ENCODE measurements around the gene GRK3. TPM values are rescaled to one million over a fixed set of nuclear protein-coding genes. Genes with fewer than 3 reads are reported as not detected.
A peak's percentile ranks its signal among the peaks of the same experiment; 100 is the strongest.

The GRK3 gene
- total and polyA plus RNA-seq, 2 of the 4 experiments (the other 2 are of a cell fraction): 0.58 to 1.6 TPM

DNA sequence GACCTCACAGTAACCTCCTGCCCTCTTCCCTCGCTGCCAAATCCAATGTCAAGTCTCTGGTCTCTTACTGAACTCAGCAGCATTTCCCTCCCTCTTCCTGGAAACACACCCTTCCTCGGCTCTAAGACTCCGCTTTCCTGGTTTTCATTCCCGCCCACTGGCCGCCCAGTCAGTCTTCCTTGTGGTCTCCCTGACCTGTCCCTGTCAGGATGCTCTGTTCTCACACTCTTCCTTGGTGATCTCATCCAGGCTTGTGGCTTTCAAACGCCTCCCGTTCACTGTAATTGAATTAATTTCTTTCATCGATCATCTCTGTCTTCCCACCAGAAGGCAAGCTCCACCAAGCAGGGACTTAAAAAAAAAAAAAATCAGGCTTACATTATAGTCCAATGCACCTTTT is 211.1 kb downstream of the GRK3 start:
- Histone ChIP-seq H3K4me1 (ENCODE audit: control insufficient read depth, insufficient read depth, low read length) (no peaks in the 10 kb centered on the region), H2AFZ (replicated peaks; ENCODE audit: low read length, poor library complexity) (no peak overlapping the region), H2BK120ac (ENCODE audit: low read depth, low read length) (no peak overlapping the region), H3K4me2 (ENCODE audit: low read depth, low read length) (no peak overlapping the region), H3K14ac (replicated peaks; ENCODE audit: low read depth, low read length) (no peak overlapping the region), H4K20me1 (ENCODE audit: insufficient read depth, low read length) (no peaks in the 10 kb centered on the region), H3K9ac (ENCODE audit: low read depth, low read length) (no peak overlapping the region), H2AK9ac (replicated peaks; ENCODE audit: low read depth, low read length, poor library complexity) (no peak overlapping the region), H3K9me3 (ENCODE audit: control insufficient read depth, insufficient read depth, low read length) (no peaks in the 10 kb centered on the region), H3K56ac (ENCODE audit: extremely low read depth, insufficient read depth, low read length) (no peak overlapping the region), H4K5ac (ENCODE audit: low read depth, low read length) (no peak overlapping the region), H3K79me1 (ENCODE audit: low read depth in 1 of 2, low read length in 2 of 2) (no peaks in the 10 kb centered on the region), H2BK5ac (ENCODE audit: low read depth, low read length, poor library complexity, severe bottlenecking) (no peak overlapping the region), H2BK20ac (ENCODE audit: low read depth, low read length) (no peak overlapping the region), H3K4ac (ENCODE audit: low read depth, low read length) (no peak overlapping the region), H3K27ac (ENCODE audit: insufficient read depth, low read length) (no peak overlapping the region), H4K8ac (ENCODE audit: low read depth in 2 of 2, low read length in 2 of 2) (no peak overlapping the region), H3K36me3 (ENCODE audit: control insufficient read depth, insufficient read depth, low read length) (no peaks in the 10 kb centered on the region), H3K18ac (ENCODE audit: low read depth, low read length) (no peak overlapping the region), H3K9me1 (ENCODE audit: insufficient read depth, low read length) (no peaks in the 10 kb centered on the region), H3K4me3 (ENCODE audit: insufficient read depth, low read depth, low read length) (no peak overlapping the region), H4K91ac (ENCODE audit: insufficient read depth, low read depth, low read length) (no peak overlapping the region), H3K27me3 (ENCODE audit: control insufficient read depth, insufficient read depth, low read length) (peaks cover 2% of the 10 kb centered on the region; the same call in 1 of the 2 replicates), H2AK5ac (ENCODE audit: low read depth, low read length) (no peak overlapping the region), H3K23ac (ENCODE audit: low read depth, low read length) (no peak overlapping the region), H2BK15ac (ENCODE audit: low read depth, low read length) (no peak overlapping the region)
- DNase-seq (peak; percentile 21), ATAC-seq (ENCODE audit: low read depth) (no peak)
- intact Hi-C loops (cut with micrococcal nuclease) (no loop called here), dilution Hi-C loops (cut with HindIII; ENCODE audit: low sequenced_read_pairs, unreplicated experiment) (no loop called here), in situ Hi-C loops (cut with MboI; ENCODE audit: low sequenced_read_pairs) (no loop called here)
- BruUV-seq (replicated peaks): no TSS peak
- ChIA-PET CTCF (interaction anchor here (0.5 kb wide), 1 partner anchor 404 kb away, joined by 4 read pairs; no protein-coding TSS in a partner anchor), POLR2A (ENCODE audit: unreplicated experiment) (no interaction called here)
- no peak for TF ChIP-seq MAZ (IDR thresholded peaks at IDR 0.05; ENCODE audit: borderline replicate concordance, low read depth, low read length)
- TF ChIP-seq POLR2A (IDR thresholded peaks at IDR 0.05; ENCODE audit: low read depth, low read length): no peak
- TF ChIP-seq MXI1 (IDR thresholded peaks at IDR 0.05; ENCODE audit: borderline replicate concordance, low read depth, low read length): no peak
- no peak for TF ChIP-seq BHLHE40 (IDR thresholded peaks at IDR 0.05; ENCODE audit: low read depth, low read length)
- WGBS, 2 experiments (ENCODE audit: extremely low coverage in 2 of 2, insufficient read length in 1 of 2): 38% methylated on average over 4 of the region's 8 CpGs; no CpG with 5 or more reads in 1 of the 2 experiments

Data from IMR-90 (cell line).